Lung (tissue), 12 donors: ENCODE measurements around the gene MAGI2. TPM values are rescaled to one million over a fixed set of nuclear protein-coding genes. Genes with fewer than 3 reads are reported as not detected.
"Not testable (repeated sequence)": the region's sequence is repeated elsewhere in the genome, so short reads cannot be mapped to it uniquely, and the experiment has no call there.

Source experiments
- ATAC-seq: fragments of 200-7000 bp; cut with Tn5 transposase; one replicate; pipeline ENCODE4 v1.9.1; 2020; ENCODE audit warnings: moderate number of reproducible peaks; ENCODE audit not compliant: insufficient read depth, low FRiP score
- DNase-seq, 3 donors: peaks; one replicate each; pipeline ENCODE4 v3.0.0-alpha.2; 2013 to 2017
- H3K27ac ChIP-seq, 2 donors: one replicate each; pipeline ENCODE4 v1.5.1; 2013; ENCODE audit warnings: mild to moderate bottlenecking in 2 of 2, moderate library complexity in 2 of 2, control low read depth in 1 of 2, inconsistent platforms in 1 of 2, low read depth in 1 of 2, low read length in 1 of 2
- H3K27me3 ChIP-seq, 3 donors: one replicate each; pipeline ENCODE4 v1.5.1; 2013; ENCODE audit warnings: low read length in 2 of 3; ENCODE audit not compliant: control insufficient read depth in 3 of 3, insufficient read depth in 3 of 3
- H3K36me3 ChIP-seq, 4 donors: one replicate each; pipeline ENCODE4 v1.5.1; 2013; ENCODE audit warnings: low read length in 4 of 4, mild to moderate bottlenecking in 1 of 4, moderate library complexity in 1 of 4; ENCODE audit not compliant: control insufficient read depth in 4 of 4, insufficient read depth in 4 of 4
- H3K4me1 ChIP-seq, 5 donors: one replicate each; pipeline ENCODE4 v1.5.1; 2013; ENCODE audit warnings: low read length in 5 of 5, mild to moderate bottlenecking in 2 of 5, moderate library complexity in 1 of 5; ENCODE audit not compliant: control insufficient read depth in 5 of 5, insufficient read depth in 5 of 5
- H3K4me3 ChIP-seq: one replicate; pipeline ENCODE4 v1.5.1; 2013; ENCODE audit warnings: mild to moderate bottlenecking, control low read depth, moderate library complexity
- H3K9ac ChIP-seq, 2 donors: one replicate each; pipeline ENCODE4 v1.5.1; 2013; ENCODE audit warnings: low read length in 2 of 2, control low read depth in 1 of 2; ENCODE audit not compliant: insufficient read depth in 1 of 2
- H3K9me3 ChIP-seq, 4 donors: one replicate each; pipeline ENCODE4 v1.5.1; 2013; ENCODE audit warnings: low read length in 3 of 4, mild to moderate bottlenecking in 1 of 4, moderate library complexity in 1 of 4; ENCODE audit not compliant: control insufficient read depth in 4 of 4, insufficient read depth in 3 of 4
- WGBS, 2 donors: extraction: QIAGEN DNeasy Blood & Tissue Kit; methylation state at CpG; one replicate each; pipeline ENCODE4 v1.1.7; 2013; 5-methylcytosine and 5-hydroxymethylcytosine counted together
- polyA plus RNA-seq, 2 donors: library from polyadenylated mRNA; stranded (reverse); fragments of 200-250 nt; gene quantifications; one replicate each; pipeline ENCODE4 v1.2.1, GENCODE V29; 2013
- total RNA-seq, 2 donors: library from RNA; depleted of rRNA in 1 of 2; stranded (reverse); fragments of >200 nt in 1 of 2; gene quantifications; one replicate each; pipeline ENCODE4 v1.2.1, GENCODE V29; 2014 to 2021
- TF ChIP-seq, protein P1 (sequence below): IDR thresholded peaks from 2 replicates; pipeline ENCODE4 v1.5.1; 2012; ENCODE audit warnings: mild to moderate bottlenecking; ENCODE audit errors: control extremely low read depth, extremely low read depth
- donor health status: control.
- donor health status: control.
- donor health status: Bipolar disorder and iron deficiency.
- donor health status: healthy.
- donor health status: DM: yes; HTN: yes; CAD: no.

The MAGI2 gene
- total and polyA plus RNA-seq, 4 donors = 0.94 to 18.0 (median 5.3) TPM

- no peaks in the 10 kb centered on the region for H3K9me3 ChIP-seq
- H3K9ac ChIP-seq = peak overlapping the region; percentile 60 to 88
- H3K4me1 ChIP-seq = peaks cover under 1 to 17% (median 6%) of the 10 kb centered on the region in 5 donors
- TF ChIP-seq, protein P1, sequence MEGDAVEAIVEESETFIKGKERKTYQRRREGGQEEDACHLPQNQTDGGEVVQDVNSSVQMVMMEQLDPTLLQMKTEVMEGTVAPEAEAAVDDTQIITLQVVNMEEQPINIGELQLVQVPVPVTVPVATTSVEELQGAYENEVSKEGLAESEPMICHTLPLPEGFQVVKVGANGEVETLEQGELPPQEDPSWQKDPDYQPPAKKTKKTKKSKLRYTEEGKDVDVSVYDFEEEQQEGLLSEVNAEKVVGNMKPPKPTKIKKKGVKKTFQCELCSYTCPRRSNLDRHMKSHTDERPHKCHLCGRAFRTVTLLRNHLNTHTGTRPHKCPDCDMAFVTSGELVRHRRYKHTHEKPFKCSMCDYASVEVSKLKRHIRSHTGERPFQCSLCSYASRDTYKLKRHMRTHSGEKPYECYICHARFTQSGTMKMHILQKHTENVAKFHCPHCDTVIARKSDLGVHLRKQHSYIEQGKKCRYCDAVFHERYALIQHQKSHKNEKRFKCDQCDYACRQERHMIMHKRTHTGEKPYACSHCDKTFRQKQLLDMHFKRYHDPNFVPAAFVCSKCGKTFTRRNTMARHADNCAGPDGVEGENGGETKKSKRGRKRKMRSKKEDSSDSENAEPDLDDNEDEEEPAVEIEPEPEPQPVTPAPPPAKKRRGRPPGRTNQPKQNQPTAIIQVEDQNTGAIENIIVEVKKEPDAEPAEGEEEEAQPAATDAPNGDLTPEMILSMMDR = no peak
- 0 to 1% methylated on average over 27 of the region's 27 CpGs for WGBS, 2 donors
- H3K27ac ChIP-seq = peak overlapping the region; percentile 91 to 95
- ATAC-seq (peak; percentile 72), DNase-seq (peak; percentile 88 to 92 (median 92))
- peaks cover 0 to 5% (median 2%) of the 10 kb centered on the region in 4 donors for H3K36me3 ChIP-seq
- peak overlapping the region; percentile 66 for H3K4me3 ChIP-seq
- no peaks in the 10 kb centered on the region for H3K27me3 ChIP-seq
Observed at GRCh38 chr7:79452032-79452494, 1.4 kb downstream of the MAGI2 start.

- H3K36me3 ChIP-seq = peaks cover 0 to 5% (median 2%) of the 10 kb centered on the region in 4 donors
- H3K4me3 ChIP-seq = no peak overlapping the region
- peaks cover 0 to 17% (median 6%) of the 10 kb centered on the region in 5 donors for H3K4me1 ChIP-seq
- peak overlapping the region in 1 of 2 donors; percentile 91 for H3K27ac ChIP-seq
- H3K9ac ChIP-seq = peak overlapping the region; percentile 6 to 88
- no peak for ATAC-seq
- TF ChIP-seq, protein P1 = no peak
- WGBS, 2 donors = 36 to 41% methylated on average over 8 of the region's 8 CpGs
- H3K27me3 ChIP-seq = no peaks in the 10 kb centered on the region
- no peak for DNase-seq
- no peaks in the 10 kb centered on the region for H3K9me3 ChIP-seq
Observed at GRCh38 chr7:79451580-79451979, 1.9 kb downstream of the MAGI2 start.

DNA sequence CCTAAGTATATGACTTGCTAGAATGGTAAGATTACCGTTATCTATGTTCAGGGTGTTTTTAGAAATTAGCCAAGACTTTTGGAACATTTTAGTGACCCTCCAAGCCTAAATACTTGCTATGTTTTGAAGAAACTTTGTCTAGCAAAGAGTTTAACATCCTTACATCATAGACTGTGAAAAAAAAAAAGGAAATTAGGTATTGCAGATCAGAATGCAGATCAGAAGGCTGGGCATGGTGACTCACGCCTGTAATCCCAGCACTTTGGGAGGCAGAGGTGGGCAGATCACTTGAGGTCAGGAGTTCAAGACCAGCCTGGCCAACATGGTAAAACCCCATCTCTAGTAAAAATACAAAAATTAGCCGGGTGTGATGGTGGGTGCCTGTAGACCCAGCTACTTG, 10.7 kb downstream of the MAGI2 start:
- 84 to 95% methylated on average over 3 of the region's 3 CpGs for WGBS, 2 donors
- H3K4me1 ChIP-seq, DNase-seq, ATAC-seq, H3K4me3 ChIP-seq, H3K27me3 ChIP-seq, H3K9me3 ChIP-seq, H3K9ac ChIP-seq, H3K27ac ChIP-seq, H3K36me3 ChIP-seq: not testable (repeated sequence)

GRCh38 chr7:79436378-79436777, 17.1 kb downstream of the MAGI2 start:
- Histone ChIP-seq H3K4me1 (no peaks in the 10 kb centered on the region), H3K9me3 (no peaks in the 10 kb centered on the region), H3K27ac (no peak overlapping the region), H3K27me3 (no peaks in the 10 kb centered on the region), H3K9ac (no peak overlapping the region), H3K4me3 (no peak overlapping the region), H3K36me3 (no peaks in the 10 kb centered on the region)
- TF ChIP-seq, protein P1 = no peak
- no peak for DNase-seq
- ATAC-seq = no peak
